Stomach (tissue), 4 donors: ENCODE data around the gene MYL2.

ENCODE experiments used
- POLR2A ChIP-seq, 4 donors: fragments of 450-650 bp; IDR thresholded peaks; one replicate each; pipeline ENCODE4 v1.6.1; 2016; ENCODE audit warnings: antibody characterized with exemption in 4 of 4, control low read depth in 2 of 4, mild to moderate bottlenecking in 1 of 4, moderate library complexity in 1 of 4
- POLR2AphosphoS5 ChIP-seq, 3 donors: sonication (generic); formaldehyde crosslinking; IDR thresholded peaks; one replicate each; pipeline ENCODE4 v1.6.1; 2016; ENCODE audit warnings: antibody characterized with exemption in 3 of 3
- TF ChIP-seq, protein P1 (sequence below), 7 experiments: fragments of 450-650 bp in 4 of 7; fragments of 200-600 bp in 3 of 7; sonication (generic) in 3 of 7; IDR thresholded peaks; one replicate each; pipeline ENCODE4 v1.5.1; 2016 to 2019; ENCODE audit warnings: antibody characterized with exemption in 7 of 7, control low read depth in 2 of 7, mild to moderate bottlenecking in 1 of 7

GRCh38 chr12:110940296-110940695 lies 19.9 kb upstream of the MYL2 start:
- TF ChIP-seq, protein P1, sequence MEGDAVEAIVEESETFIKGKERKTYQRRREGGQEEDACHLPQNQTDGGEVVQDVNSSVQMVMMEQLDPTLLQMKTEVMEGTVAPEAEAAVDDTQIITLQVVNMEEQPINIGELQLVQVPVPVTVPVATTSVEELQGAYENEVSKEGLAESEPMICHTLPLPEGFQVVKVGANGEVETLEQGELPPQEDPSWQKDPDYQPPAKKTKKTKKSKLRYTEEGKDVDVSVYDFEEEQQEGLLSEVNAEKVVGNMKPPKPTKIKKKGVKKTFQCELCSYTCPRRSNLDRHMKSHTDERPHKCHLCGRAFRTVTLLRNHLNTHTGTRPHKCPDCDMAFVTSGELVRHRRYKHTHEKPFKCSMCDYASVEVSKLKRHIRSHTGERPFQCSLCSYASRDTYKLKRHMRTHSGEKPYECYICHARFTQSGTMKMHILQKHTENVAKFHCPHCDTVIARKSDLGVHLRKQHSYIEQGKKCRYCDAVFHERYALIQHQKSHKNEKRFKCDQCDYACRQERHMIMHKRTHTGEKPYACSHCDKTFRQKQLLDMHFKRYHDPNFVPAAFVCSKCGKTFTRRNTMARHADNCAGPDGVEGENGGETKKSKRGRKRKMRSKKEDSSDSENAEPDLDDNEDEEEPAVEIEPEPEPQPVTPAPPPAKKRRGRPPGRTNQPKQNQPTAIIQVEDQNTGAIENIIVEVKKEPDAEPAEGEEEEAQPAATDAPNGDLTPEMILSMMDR (IDR thresholded peaks at IDR 0.05) = no peak
- TF ChIP-seq POLR2A (IDR thresholded peaks at IDR 0.05) (no peak), POLR2AphosphoS5 (IDR thresholded peaks at IDR 0.05) (no peak)
